ENCODE data around the gene NVL. TPM values are rescaled to one million over a fixed set of nuclear protein-coding genes. Genes with fewer than 3 reads are reported as not detected.

NVL gene
- total and polyA plus RNA-seq, 4 donors: 5.3 to 14.0 (median 11.0) TPM

DNA sequence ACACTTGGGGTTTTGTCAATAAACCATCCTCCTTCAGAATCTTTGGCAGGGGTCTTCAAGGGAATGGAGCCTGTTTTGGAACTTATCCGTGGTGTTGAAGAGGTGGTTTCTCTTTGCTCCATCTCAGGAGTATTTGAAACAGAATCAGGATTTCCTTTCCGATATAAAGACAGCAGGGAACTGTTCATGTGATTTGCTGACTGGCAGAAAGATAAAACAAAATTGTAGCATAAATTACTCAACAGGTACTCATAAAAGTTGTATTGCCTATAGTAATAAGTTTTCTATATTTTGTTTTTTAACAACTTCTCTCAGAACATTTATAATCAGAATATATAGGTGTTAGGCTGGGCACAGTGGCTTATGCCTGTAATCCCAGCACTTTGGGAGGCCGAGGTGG is 21.9 kb downstream of the NVL start:
- Histone ChIP-seq H3K27ac (ENCODE audit: low read depth in 1 of 2, low read length in 2 of 2) (no peak overlapping the region), H3K4me3 (ENCODE audit: low read depth in 1 of 3, low read length in 3 of 3) (no peak overlapping the region), H3K9me3 (ENCODE audit: control insufficient read depth in 4 of 4, low read length in 3 of 4) (no peaks in the 10 kb centered on the region), H3K9ac (ENCODE audit: low read depth in 1 of 2, low read length in 2 of 2) (no peak overlapping the region), H3K27me3 (ENCODE audit: control insufficient read depth in 4 of 4, insufficient read depth in 4 of 4, low read length in 3 of 4) (no peaks in the 10 kb centered on the region), H3K4me1 (ENCODE audit: control insufficient read depth in 4 of 4, insufficient read depth in 4 of 4, low read length in 3 of 4) (no peaks in the 10 kb centered on the region), H3K36me3 (ENCODE audit: control insufficient read depth in 4 of 4, insufficient read depth in 3 of 4, low read depth in 1 of 4, low read length in 3 of 4) (peaks cover 14 to 54% (median 33%) of the 10 kb centered on the region in 4 donors)
- no peak for DNase-seq (ENCODE audit: low spot score)
- 90% methylated on average over 3 of the region's 3 CpGs for WGBS
- TF ChIP-seq HNF4A (conservative IDR thresholded peaks at IDR 0.05) (no peak), EGR1 (IDR thresholded peaks at IDR 0.05; ENCODE audit: low read depth in 2 of 2) (no peak), JUND (IDR thresholded peaks at IDR 0.05) (no peak), RAD21 (IDR thresholded peaks at IDR 0.05) (no peak), CTCF (IDR thresholded peaks at IDR 0.05; ENCODE audit: low read depth, low read length, missing input control) (no peak), TAF1 (conservative IDR thresholded peaks at IDR 0.05) (no peak), NR2F2 (IDR thresholded peaks at IDR 0.05) (no peak)

- Histone ChIP-seq H3K36me3 (ENCODE audit: control insufficient read depth in 4 of 4, insufficient read depth in 3 of 4, low read depth in 1 of 4, low read length in 3 of 4) (peaks cover 19 to 68% (median 42%) of the 10 kb centered on the region in 4 donors), H3K27ac (ENCODE audit: low read depth in 1 of 2, low read length in 2 of 2) (no peak overlapping the region), H3K9ac (ENCODE audit: low read depth in 1 of 2, low read length in 2 of 2) (no peak overlapping the region), H3K9me3 (ENCODE audit: control insufficient read depth in 4 of 4, low read length in 3 of 4) (no peaks in the 10 kb centered on the region), H3K4me1 (ENCODE audit: control insufficient read depth in 4 of 4, insufficient read depth in 4 of 4, low read length in 3 of 4) (no peaks in the 10 kb centered on the region), H3K4me3 (ENCODE audit: low read depth in 1 of 3, low read length in 3 of 3) (no peak overlapping the region), H3K27me3 (ENCODE audit: control insufficient read depth in 4 of 4, insufficient read depth in 4 of 4, low read length in 3 of 4) (no peaks in the 10 kb centered on the region)
- 85% methylated on average over 2 of the region's 2 CpGs for WGBS
- TF ChIP-seq HNF4A (conservative IDR thresholded peaks at IDR 0.05): no peak
- TF ChIP-seq, protein P1, sequence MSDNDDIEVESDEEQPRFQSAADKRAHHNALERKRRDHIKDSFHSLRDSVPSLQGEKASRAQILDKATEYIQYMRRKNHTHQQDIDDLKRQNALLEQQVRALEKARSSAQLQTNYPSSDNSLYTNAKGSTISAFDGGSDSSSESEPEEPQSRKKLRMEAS (IDR thresholded peaks at IDR 0.05): no peak
- TF ChIP-seq GABPA (IDR thresholded peaks at IDR 0.05 in 1 of 2, conservative IDR thresholded peaks at IDR 0.05 in 1 of 2): no peak
- TF ChIP-seq YY1 (IDR thresholded peaks at IDR 0.05): no peak
- no peak for TF ChIP-seq FOXA2 (IDR thresholded peaks at IDR 0.05)
- TF ChIP-seq NR2F2 (IDR thresholded peaks at IDR 0.05): no peak
- no peak for TF ChIP-seq RAD21 (IDR thresholded peaks at IDR 0.05)
- TF ChIP-seq, protein P2, sequence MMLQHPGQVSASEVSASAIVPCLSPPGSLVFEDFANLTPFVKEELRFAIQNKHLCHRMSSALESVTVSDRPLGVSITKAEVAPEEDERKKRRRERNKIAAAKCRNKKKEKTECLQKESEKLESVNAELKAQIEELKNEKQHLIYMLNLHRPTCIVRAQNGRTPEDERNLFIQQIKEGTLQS (IDR thresholded peaks at IDR 0.05): no peak
- no peak for TF ChIP-seq SP1 (IDR thresholded peaks at IDR 0.05)
- TF ChIP-seq TAF1 (conservative IDR thresholded peaks at IDR 0.05): no peak
- TF ChIP-seq EGR1 (IDR thresholded peaks at IDR 0.05; ENCODE audit: low read depth in 2 of 2): no peak
- no peak for TF ChIP-seq CTCF (IDR thresholded peaks at IDR 0.05; ENCODE audit: low read depth, low read length, missing input control)
- TF ChIP-seq HNF4G (IDR thresholded peaks at IDR 0.05): no peak
- no peak for TF ChIP-seq JUND (IDR thresholded peaks at IDR 0.05)
- DNase-seq (ENCODE audit: low spot score): no peak
These were observed 25.2 kb downstream of the NVL start for GRCh38 chr1:224304767-224305166.

GRCh38 chr1:224302947-224303346 is 27.0 kb downstream of the NVL start:
- Histone ChIP-seq H3K27ac (ENCODE audit: low read depth in 1 of 2, low read length in 2 of 2) (no peak overlapping the region), H3K9me3 (ENCODE audit: control insufficient read depth in 4 of 4, low read length in 3 of 4) (no peaks in the 10 kb centered on the region), H3K36me3 (ENCODE audit: control insufficient read depth in 4 of 4, insufficient read depth in 3 of 4, low read depth in 1 of 4, low read length in 3 of 4) (peaks cover 18 to 78% (median 51%) of the 10 kb centered on the region in 4 donors), H3K27me3 (ENCODE audit: control insufficient read depth in 4 of 4, insufficient read depth in 4 of 4, low read length in 3 of 4) (no peaks in the 10 kb centered on the region), H3K4me3 (ENCODE audit: low read depth in 1 of 3, low read length in 3 of 3) (no peak overlapping the region), H3K9ac (ENCODE audit: low read depth in 1 of 2, low read length in 2 of 2) (no peak overlapping the region), H3K4me1 (ENCODE audit: control insufficient read depth in 4 of 4, insufficient read depth in 4 of 4, low read length in 3 of 4) (no peaks in the 10 kb centered on the region)
- no peak for DNase-seq (ENCODE audit: low spot score)
- 97% methylated on average over 7 of the region's 7 CpGs for WGBS
- TF ChIP-seq FOXA2 (IDR thresholded peaks at IDR 0.05) (no peak), NR2F2 (IDR thresholded peaks at IDR 0.05) (no peak)
